Keratinocyte (primary cell): ENCODE data around the gene OPN1SW. TPM values are rescaled to one million over a fixed set of nuclear protein-coding genes. Genes with fewer than 3 reads are reported as not detected.

Source experiments
- DNase-seq: peaks from one replicate; pipeline ENCODE4 v3.0.0-alpha.2; 2011; ENCODE audit warnings: low read depth, missing footprints, low spot score
- FAIRE-seq: peaks from 2 replicates; lab custom pipeline; 2011; peaks lifted over from hg19 to GRCh38; lab: Jason Lieb, UNC
- H2AFZ ChIP-seq: 2 replicates; pipeline ENCODE4 v1.6.0; 2012; ENCODE audit warnings: low read length, control low read depth, inconsistent platforms; ENCODE audit not compliant: control insufficient read depth
- H3K27ac ChIP-seq: 2 replicates; pipeline ENCODE4 v1.5.1; 2011; ENCODE audit warnings: low read length; ENCODE audit not compliant: control insufficient read depth, insufficient read depth
- H3K27me3 ChIP-seq: 3 replicates; pipeline ENCODE4 v1.6.0; 2011; ENCODE audit warnings: low read length; ENCODE audit not compliant: control insufficient read depth, insufficient read depth; ENCODE audit errors: extremely low read depth
- H3K36me3 ChIP-seq, 2 experiments: 2 replicates in 1 of 2; 3 replicates in 1 of 2; pipeline ENCODE4 v1.5.1; 2011; ENCODE audit warnings: low read length in 2 of 2, mild to moderate bottlenecking in 1 of 2; ENCODE audit not compliant: control insufficient read depth in 2 of 2, insufficient read depth in 2 of 2; ENCODE audit errors: extremely low read depth in 1 of 2
- H3K4me1 ChIP-seq: 3 replicates; pipeline ENCODE4 v1.5.1; 2011; ENCODE audit warnings: low read length; ENCODE audit not compliant: control insufficient read depth, insufficient read depth; ENCODE audit errors: extremely low read depth
- H3K4me2 ChIP-seq: 3 replicates; pipeline ENCODE4 v1.6.0; 2011; ENCODE audit warnings: low read depth, low read length; ENCODE audit not compliant: control insufficient read depth, insufficient read depth; ENCODE audit errors: extremely low read depth
- H3K4me3 ChIP-seq, 3 experiments: fragments of 200-600 bp in 1 of 3; sonication (generic) in 1 of 3; 2 replicates in 2 of 3; 3 replicates in 1 of 3; pipeline ENCODE4 v1.5.1; 2011 to 2016; ENCODE audit warnings: low read length in 3 of 3, mild to moderate bottlenecking in 3 of 3, control low read depth in 2 of 3, inconsistent platforms in 1 of 3, low read depth in 1 of 3, mixed read lengths in 1 of 3, mixed run types in 1 of 3, moderate library complexity in 1 of 3; ENCODE audit not compliant: control insufficient read depth in 2 of 3, insufficient read depth in 2 of 3; ENCODE audit errors: extremely low read depth in 1 of 3
- H3K79me2 ChIP-seq: 2 replicates; pipeline ENCODE4 v1.6.0; 2012; ENCODE audit warnings: low read length; ENCODE audit not compliant: control insufficient read depth, insufficient read depth
- H3K9ac ChIP-seq: 3 replicates; pipeline ENCODE4 v1.6.0; 2011; ENCODE audit warnings: low read length; ENCODE audit not compliant: control insufficient read depth, insufficient read depth; ENCODE audit errors: extremely low read depth
- H3K9me1 ChIP-seq: 3 replicates; pipeline ENCODE4 v1.6.0; 2011; ENCODE audit warnings: low read length; ENCODE audit not compliant: control insufficient read depth, insufficient read depth; ENCODE audit errors: extremely low read depth
- H3K9me3 ChIP-seq: 2 replicates; pipeline ENCODE4 v1.5.1; 2012; ENCODE audit warnings: low read depth, low read length; ENCODE audit not compliant: control insufficient read depth
- H4K20me1 ChIP-seq: 3 replicates; pipeline ENCODE4 v1.6.0; 2011; ENCODE audit warnings: low read length; ENCODE audit not compliant: control insufficient read depth, insufficient read depth; ENCODE audit errors: extremely low read depth
- EZH2 ChIP-seq: IDR thresholded peaks from one replicate; pipeline ENCODE4 v1.6.1; 2012; ENCODE audit warnings: inconsistent platforms, mild to moderate bottlenecking, low read length, moderate library complexity
- dilution Hi-C: fragments of 300-500 bp; cut with MboI; formaldehyde crosslinking; loops from one replicate; pipeline ENCODE4 v1.7.0; 2020; ENCODE audit warnings: low sequenced_read_pairs; ENCODE audit not compliant: extremely low pct_ligation_motif_present
- polyA plus RNA-seq, 5 experiments: library from polyadenylated mRNA; depleted of rRNA in 3 of 5; stranded (reverse) in 3 of 5; stranded (forward) in 1 of 5; unstranded in 1 of 5; fragments of >200 nt; gene quantifications; 1 replicate in 1 of 5; 2 replicates in 3 of 5; 3 replicates in 1 of 5; pipeline versions ENCODE4 v1.2.1 to v1.2.3, GENCODE V29; 2011 to 2012; ENCODE audit warnings: missing spikeins in 2 of 5, low read depth in 1 of 5, low replicate concordance in 1 of 5
- TF ChIP-seq, protein P1 (sequence below), 3 experiments: IDR thresholded peaks in 1 of 3; conservative IDR thresholded peaks in 1 of 3; optimal IDR thresholded peaks in 1 of 3; 2 replicates in 2 of 3; 3 replicates in 1 of 3; pipeline versions ENCODE3 to v1.5.1; 2011; ENCODE audit warnings: low read length in 3 of 3, mild to moderate bottlenecking in 3 of 3, moderate library complexity in 2 of 3, control low read depth in 1 of 3, inconsistent platforms in 1 of 3; ENCODE audit not compliant: insufficient read depth in 2 of 3; ENCODE audit errors: extremely low read depth in 1 of 3

The OPN1SW gene
- polyA plus RNA-seq, 1 donor (not counting 4 experiments of a cell fraction or from before 2014, with no cell fraction given): not detected

DNA sequence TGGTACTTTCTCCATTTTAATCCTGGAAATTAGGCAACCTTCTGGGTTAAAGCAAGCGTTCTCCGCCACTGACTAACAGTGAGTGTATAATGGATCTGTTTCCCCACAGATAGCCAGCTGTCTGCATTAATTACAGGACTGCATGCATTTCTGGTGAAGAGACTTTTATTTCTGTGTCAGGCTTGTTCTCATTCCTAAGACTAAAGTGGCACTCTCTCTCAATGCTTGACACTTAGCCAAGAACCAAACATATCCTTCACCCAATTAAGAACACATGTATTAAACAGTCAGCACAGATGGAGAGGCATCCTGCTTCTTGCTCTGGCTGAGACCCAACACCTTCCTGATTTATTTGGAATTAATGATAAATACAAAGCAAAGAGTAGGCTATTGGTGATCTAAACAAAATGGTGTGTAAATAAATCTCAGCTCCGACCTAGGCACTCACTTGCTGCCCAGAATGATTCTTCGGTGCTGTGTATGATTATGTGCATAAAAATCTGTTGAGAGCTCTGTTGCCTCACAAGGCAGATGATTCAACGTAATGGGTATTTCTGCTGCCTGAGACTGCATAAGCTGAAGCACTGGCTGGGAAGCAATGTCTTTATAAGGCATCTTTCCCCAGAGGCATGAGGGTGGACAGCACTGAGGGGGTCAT, 19.6 kb downstream of the OPN1SW start:
- TF ChIP-seq, protein P1, sequence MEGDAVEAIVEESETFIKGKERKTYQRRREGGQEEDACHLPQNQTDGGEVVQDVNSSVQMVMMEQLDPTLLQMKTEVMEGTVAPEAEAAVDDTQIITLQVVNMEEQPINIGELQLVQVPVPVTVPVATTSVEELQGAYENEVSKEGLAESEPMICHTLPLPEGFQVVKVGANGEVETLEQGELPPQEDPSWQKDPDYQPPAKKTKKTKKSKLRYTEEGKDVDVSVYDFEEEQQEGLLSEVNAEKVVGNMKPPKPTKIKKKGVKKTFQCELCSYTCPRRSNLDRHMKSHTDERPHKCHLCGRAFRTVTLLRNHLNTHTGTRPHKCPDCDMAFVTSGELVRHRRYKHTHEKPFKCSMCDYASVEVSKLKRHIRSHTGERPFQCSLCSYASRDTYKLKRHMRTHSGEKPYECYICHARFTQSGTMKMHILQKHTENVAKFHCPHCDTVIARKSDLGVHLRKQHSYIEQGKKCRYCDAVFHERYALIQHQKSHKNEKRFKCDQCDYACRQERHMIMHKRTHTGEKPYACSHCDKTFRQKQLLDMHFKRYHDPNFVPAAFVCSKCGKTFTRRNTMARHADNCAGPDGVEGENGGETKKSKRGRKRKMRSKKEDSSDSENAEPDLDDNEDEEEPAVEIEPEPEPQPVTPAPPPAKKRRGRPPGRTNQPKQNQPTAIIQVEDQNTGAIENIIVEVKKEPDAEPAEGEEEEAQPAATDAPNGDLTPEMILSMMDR (optimal IDR thresholded peaks at IDR 0.05 in 1 of 3, IDR thresholded peaks at IDR 0.05 in 1 of 3, conservative IDR thresholded peaks at IDR 0.05 in 1 of 3; ENCODE audit: extremely low read depth in 1 of 3, insufficient read depth in 2 of 3, low read length in 3 of 3): no peak
- no peak for TF ChIP-seq EZH2
- no peak overlapping the region for H3K4me3 ChIP-seq
- H3K27me3 ChIP-seq: no peaks in the 10 kb centered on the region
- no peaks in the 10 kb centered on the region for H3K9me1 ChIP-seq
- DNase-seq: no peak
- no peaks in the 10 kb centered on the region for H3K9me3 ChIP-seq
- H2AFZ ChIP-seq: no peak overlapping the region
- H3K36me3 ChIP-seq: peaks cover 24 to 37% of the 10 kb centered on the region in 2 experiments
- H4K20me1 ChIP-seq: peaks cover 11% of the 10 kb centered on the region
- H3K4me1 ChIP-seq: no peaks in the 10 kb centered on the region
- H3K9ac ChIP-seq: no peak overlapping the region
- H3K4me2 ChIP-seq: no peak overlapping the region
- H3K27ac ChIP-seq: no peak overlapping the region
- dilution Hi-C loops: no loop called here
- H3K79me2 ChIP-seq: peaks cover 46% of the 10 kb centered on the region
- no peak for FAIRE-seq

DNA sequence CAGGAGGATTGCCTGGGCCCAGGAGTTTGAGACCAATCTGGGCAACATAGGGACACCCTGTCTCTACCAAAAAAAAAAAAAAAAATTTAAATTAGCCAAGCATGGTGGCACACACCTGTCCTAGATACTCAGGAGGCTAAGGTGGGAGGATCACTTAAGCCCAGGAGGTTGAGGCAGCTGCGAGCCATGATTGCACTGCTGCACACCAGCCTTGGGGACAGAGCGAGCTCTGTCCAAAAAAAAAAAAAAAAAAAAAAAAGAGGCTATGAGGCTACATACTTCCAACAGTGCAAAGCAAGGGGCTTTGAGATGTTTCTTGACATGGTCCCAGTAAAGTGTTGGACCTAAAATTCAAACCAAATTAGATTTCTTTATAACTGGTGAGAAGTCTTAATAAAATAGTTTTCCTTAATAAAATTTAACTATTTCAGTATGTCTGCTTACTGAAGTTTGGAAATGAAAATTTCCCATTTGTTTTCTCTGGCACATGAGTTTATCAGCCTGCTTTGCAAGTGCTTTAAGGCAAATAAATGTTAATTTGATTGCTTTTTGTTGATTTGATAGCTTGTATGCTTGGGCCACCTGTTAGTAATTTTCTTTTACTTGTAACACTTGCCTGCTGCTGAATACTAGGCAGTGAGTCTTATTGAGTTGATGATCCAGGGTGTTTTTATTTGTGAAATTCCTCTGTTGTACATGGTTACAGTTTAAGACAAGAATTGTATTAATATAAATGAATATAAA, 20.3 kb downstream of the OPN1SW start:
- Histone ChIP-seq H3K79me2 (peaks cover 49% of the 10 kb centered on the region), H4K20me1 (peaks cover 11% of the 10 kb centered on the region), H3K36me3 (peaks cover 24 to 34% of the 10 kb centered on the region in 2 experiments)

More for the DNA sequence above, 20.3 kb downstream of the OPN1SW start:
- Histone ChIP-seq H3K4me2 (no peak overlapping the region), H2AFZ (no peak overlapping the region), H3K9me1 (no peaks in the 10 kb centered on the region), H3K9ac (no peak overlapping the region), H3K27ac (no peak overlapping the region), H3K27me3 (no peaks in the 10 kb centered on the region), H3K4me3 (no peak overlapping the region), H3K4me1 (no peaks in the 10 kb centered on the region), H3K9me3 (no peaks in the 10 kb centered on the region)
- DNase-seq: no peak
- dilution Hi-C loops: no loop called here
- TF ChIP-seq, protein P1 (optimal IDR thresholded peaks at IDR 0.05 in 1 of 3, IDR thresholded peaks at IDR 0.05 in 1 of 3, conservative IDR thresholded peaks at IDR 0.05 in 1 of 3; ENCODE audit: extremely low read depth in 1 of 3, insufficient read depth in 2 of 3, low read length in 3 of 3): no peak
- TF ChIP-seq EZH2: no peak
- no peak for FAIRE-seq
